GM21423 (cell line): ENCODE results near the gene CAMK2B.

ENCODE experiments used
- ATAC-seq: cut with Tn5 transposase; IDR thresholded peaks from one replicate; pipeline ENCODE4 v1.9.1; 2021; ENCODE audit warnings: mild to moderate bottlenecking, moderate library complexity; ENCODE audit not compliant: unreplicated experiment

The CAMK2B gene

DNA sequence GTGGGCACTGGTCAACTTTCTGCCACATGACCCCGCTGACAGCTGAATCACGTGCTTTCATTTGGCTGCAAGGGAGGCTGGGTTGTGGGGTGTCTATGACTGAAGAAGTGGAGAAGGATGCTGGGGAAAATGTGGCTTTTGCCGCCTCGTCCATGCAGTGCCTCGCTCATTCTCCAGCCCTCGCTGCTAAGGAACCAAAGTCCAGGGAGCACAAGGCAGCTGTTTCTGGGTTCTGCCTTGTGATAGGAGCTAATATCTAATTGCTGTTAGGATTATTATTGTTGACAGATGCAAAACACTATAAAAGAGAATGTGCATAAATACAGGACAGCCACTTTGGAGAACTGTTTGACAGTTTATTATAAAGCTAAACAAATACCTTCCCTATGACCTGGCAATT is 4.9 kb upstream of the CAMK2B start:
- ATAC-seq = no peak

DNA sequence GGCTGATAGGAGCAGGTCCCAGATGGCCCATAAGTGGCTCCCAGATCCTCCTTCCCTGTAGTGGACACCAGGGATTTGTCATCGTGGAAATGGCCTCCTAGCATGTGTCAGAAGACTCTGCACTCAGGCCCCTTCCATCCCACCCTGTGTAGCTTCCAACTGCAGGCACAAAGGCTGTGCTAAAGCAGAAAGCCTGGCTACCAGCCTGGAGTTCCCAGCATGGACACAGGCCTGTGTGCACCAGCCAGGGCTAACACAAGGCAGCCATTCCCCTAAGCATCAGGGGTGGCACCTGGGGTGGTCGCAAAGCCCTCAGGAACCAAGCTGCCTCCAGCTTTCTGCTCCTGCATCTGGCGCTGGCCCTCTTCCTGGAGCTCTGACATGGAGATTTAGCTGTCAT is 4.5 kb upstream of the CAMK2B start:
- ATAC-seq = no peak

DNA sequence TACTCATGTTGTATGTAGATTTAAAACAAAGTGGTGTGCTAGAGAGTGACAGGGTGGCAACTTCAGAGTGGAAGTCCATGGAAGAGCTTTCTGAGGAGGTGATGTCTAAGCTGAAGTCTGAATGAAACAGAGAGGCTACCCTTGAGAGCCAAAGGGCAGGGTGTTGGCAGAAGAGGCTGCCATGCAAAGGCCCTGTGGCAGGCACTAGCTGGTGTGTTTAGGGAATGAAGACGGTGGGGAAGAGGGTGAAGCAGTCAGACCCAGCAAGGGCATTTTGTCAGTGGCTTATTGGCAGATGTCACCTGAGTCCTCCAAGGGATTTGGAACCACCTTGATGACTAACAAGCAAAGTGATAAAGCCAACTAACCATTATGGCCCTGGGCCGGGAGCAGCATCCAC is 3.7 kb upstream of the CAMK2B start:
- ATAC-seq = no peak

DNA sequence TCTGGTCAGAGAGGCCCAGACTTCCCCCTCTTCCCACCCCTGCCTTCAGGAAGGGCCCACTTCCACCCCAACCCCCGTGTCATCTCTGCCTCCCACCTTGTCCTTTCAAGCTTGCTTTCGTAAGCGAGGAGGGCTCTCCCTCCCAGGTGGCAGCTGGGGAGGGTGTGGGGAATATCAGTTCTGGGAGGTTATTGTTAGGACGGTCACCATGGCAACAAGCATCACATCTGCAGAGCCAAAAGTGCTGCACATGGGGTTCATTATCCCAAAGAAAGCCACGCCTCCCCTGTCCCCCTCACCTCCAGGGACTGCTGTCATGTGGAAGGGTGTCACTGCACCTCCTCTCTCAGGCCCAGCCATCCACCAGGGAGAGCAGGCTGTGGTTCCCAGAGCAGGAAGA is 2.6 kb upstream of the CAMK2B start:
- no peak for ATAC-seq

DNA sequence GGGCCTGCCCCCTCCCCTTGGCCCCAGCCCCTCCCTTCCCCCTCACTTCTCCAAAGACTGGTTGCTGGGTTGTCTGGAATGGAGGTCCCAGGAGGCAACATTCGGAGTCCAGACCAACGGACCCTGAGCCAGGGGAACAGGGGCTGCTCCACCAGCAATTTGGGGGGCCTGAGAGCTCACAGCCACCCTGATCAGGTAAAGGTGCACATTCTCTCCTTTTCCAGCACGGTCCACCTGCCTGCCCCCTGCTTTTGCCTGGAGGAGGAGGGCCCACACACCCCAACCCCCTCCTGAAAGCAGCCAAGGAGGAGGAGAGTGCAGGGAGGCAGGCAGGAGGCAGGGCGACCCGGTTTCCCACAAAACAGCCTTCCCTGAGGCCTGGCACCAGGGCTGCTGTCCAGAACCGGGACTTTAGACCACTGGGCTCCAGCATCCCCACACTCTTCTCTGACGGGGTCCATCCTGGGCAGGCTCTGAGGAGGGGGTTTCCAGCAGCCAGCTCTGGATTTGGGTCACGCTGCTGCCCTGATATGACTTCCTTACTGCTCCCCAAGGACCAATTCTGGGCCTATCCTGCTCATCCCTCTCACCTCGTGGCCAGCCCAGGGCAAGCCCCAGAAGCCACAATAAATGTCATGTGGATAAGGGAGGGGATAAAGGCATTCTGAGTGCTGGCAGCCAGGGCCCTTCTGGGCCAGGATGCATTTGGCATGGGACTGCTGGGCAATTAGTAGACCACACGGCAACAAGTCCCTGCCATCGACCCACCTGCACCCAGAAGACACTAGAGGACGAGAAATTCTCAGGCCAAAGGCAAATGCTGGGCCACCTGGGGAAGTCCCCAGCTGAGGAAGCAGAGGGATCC is 1.1 kb upstream of the CAMK2B start:
- no peak for ATAC-seq

DNA sequence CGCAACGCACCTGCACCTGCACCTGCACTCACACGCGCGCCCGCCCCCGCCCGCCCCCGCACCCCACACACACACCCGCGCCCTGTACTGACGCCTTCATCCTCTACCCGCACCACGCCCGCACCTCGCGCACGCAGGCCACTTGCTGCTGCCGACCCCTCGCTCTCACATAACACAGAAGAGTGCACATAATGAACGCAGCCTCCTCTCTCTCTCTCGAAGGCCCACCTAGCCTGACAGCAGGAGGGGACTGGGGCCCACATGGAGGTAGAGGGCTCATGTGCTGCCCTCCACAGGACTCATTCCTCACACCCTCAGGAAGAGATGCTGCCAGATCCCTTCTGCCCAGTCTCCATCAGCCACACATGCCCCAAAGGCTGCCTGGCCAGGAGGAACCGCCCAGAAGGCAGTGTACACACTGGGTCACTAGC is 432 bp upstream of the CAMK2B start:
- ATAC-seq = no peak

DNA sequence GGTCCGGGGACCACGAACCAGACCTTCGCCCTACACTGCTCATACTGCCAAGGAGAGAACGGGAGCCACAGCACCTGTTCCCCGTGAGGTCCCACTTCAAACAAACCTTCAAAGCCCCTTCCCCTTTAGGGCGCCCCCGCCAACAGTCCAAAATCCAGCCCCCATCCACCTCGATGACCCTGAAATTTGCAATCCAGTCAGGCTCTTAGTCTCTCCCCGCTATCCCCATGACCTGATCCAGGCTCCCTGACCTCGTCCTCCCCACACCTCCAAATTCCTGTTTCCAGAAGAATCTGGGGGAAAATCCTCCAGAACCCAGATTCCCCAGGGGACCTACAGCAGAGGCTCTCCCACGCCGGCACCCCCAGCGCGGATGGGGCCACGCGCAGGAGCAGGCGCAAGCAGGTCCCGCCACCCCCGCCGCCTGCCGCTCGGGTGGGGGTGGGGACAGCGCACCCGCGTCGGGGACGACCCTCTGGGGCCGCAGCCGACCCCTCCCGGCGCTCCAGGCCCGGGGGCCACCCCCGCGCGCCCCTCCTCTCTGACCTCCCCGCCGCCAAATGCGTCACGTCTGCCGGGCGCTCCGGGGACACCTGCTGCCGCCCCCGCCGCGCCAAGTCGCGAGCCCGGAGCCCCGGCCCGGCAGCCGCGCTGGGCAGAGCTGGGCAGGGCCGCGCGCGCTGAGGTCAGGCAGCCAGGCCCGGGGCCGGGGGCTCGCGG is 753 bp downstream of the CAMK2B start:
- no peak for ATAC-seq

DNA sequence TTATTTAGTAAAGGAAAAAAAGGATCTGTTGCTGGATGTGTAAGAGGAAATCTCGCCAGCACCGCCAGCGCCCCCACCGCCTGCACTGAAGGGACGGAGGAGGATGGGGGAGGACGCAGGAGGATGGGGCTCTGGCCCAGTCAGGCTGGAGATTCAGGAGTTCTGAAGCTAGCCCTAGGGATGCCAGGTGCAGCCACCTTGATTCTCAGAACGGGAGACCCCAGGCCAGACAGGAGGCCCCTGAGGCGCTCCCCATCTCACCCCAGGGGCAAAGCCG is 1.3 kb downstream of the CAMK2B start:
- ATAC-seq = no peak

DNA sequence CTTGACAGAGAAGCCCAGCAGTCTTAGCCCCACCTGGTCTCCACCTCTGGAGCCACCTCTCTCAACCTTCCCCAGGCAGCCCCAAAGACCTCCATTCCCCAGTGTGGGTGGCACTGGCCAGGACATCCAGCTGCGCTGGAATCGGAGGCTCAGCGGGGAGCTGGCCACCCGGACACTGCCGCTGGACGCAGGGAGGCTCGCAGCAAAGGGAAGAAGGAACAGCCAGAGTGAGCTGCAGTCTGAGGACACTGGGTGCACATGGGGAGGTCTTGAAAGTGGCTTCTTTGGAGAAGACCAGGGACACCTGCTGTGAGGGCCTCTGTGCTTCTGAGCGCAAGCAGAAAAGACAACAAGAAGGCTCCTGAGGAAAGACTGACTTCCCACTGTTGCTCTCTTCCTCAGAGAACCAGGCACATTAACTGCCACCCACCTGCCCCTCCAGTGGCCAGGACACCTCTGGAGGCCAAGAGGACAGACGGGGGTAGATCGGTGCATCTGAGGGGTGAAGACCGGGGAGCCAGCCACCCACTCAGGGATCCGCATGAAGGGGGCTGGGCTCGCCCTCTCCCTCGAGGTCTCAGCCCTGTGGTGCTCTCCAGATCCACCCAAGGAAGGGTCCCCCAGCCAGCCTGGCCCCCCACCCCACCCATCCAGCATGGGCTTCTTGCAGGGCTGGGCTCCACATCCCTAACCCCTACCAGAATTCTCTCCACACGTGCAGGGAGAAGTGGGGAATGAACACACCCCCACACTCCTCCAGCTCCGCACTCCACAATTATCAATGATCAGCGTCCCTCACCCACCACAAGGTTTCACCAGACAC is 1.8 kb downstream of the CAMK2B start:
- no peak for ATAC-seq

DNA sequence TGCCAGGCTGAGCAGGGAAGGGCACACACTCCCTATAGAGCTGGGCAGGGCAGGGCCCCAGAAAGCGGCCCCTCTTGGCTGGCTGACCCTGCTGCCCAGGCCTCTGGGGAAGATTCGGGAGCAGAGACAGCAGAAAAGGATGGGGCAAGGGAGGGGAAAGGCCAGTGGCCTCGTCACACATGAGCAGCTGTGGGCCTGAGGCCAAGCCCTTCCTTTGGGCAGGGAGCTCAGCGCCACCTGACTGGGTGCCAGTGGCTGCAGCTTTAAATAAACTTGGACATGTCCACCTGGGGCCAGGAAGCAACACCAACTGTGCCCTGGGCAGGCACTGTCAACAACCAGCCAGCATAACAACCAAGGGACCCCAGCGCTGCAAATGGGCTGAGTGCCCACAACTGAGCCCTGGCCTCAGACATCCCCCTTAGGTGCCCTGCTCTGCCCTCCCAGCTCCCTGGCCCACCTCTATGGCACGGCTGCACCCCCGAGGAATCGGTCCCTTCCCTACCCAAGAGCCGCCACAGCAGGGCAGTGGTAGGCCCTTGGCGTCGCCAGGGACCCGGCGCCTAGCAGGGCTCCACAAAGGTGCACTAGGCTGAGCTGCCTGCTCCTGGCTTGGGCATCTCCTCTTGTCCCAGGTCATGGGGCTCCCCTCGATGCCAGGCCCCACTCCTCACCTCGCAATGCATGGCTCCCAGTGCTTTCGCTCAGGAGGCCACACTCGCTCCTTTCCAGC is 2.6 kb downstream of the CAMK2B start:
- no peak for ATAC-seq

DNA sequence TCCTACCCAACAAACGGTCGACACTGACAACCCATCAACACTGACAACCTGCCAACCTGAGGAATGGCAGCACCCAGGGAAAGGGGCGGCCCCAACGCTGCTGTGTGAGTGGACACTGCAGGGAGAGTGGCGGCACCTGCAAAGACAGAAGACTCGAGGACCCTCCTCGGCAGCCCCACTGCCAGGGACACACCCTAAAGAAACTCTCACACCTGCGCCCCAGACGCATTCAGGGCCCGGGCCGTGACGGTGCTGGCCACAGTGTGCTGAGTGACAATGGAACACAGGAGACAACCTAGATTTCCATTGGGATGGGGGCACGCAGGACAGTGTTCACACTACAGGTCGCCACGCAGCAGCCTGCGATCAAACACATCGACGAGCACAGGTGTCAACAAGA is 3.6 kb downstream of the CAMK2B start:
- ATAC-seq = no peak

DNA sequence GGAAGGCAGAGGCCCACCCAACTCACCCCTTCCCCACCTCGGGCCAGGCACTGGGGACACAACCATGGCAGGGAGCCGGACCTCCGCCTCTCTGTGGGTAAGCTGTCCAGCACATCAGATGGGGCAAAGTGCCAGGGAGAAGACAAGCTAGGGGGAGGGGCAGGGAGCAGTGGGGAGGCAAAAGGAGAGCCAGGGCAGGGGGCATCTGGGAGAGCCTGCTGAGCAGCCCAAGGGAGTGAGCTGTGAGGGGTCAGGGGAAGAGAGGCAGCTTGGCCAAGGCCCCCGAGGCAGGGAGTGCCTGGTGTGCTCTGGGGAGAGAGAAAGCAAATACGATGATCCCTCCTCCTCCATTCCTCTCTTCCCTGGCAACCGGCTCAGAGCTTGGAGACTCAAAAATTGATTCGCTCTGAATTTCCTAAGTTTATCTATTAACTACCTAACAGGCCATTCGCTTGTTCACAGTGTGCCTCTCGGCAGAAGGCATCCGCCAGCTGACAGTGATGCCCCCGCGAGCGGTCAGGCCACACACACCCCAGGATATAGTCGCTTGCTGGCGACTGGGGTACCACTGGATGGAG is 4.5 kb downstream of the CAMK2B start:
- ATAC-seq = no peak

DNA sequence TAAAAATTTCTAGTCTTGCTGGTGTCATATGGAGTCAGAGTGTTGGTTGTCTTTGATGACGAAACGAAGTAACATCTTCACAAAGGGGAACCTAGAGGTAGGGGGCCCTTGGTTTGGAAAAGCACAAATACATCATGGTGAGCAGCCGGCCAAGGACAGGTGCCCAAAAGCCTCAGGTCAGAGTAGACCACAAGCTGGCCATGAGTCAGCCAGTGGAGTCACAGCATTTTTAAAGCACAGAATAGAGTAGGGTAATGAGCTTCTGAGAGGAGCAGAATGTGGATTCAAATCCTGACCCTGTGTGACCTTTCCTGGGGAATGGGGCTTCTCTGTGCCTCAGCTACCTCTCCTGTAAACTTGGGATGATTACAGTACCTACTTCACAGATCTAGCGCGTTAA is 5.3 kb downstream of the CAMK2B start:
- ATAC-seq = no peak

DNA sequence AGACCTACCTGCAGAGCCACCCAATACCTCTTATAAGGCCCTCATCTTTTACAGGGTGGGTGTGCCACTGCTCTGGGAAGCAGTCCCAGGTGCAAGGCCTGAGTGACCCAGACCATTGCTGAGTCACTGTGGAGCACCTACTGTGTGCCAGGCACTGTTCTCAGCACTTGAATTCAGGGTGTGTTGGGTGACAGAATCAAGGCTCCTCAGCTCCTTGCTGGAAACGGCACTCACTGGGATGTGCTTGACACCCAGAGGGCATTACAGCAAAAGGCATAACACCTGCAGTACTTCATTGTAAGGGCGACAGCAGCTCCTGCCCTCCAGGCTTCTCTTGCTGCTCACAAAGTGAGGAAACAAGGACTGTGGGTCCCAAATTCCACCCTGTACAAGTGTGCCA is 7.1 kb downstream of the CAMK2B start:
- no peak for ATAC-seq

DNA sequence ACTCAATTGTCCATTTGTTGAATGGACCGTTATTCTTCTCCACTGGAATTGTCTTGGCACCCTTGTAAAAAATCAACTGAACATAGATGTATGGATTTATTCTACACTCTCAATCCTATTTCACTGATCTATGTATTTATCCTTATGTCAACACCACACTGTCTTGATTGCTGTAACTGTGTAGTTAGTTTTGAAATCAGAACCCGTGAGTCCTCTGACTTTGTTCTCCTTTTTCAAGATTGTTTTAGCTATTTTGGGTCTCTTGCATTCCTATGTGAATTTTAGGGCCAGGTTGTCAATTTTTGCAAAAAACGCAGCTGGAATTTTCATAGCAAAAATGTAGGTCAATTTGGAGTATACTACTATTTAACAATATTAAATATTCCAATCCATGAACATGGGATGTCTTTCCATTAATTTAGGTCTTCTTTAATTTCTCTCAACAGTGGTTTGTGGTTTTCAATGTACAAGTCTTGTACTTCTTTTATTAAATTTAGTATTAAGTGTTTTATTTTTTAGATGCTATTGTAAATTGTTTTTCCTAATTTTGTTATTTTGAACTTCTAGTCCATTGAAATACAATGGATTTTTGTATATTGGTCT is 10.0 kb downstream of the CAMK2B start:
- no peak for ATAC-seq

DNA sequence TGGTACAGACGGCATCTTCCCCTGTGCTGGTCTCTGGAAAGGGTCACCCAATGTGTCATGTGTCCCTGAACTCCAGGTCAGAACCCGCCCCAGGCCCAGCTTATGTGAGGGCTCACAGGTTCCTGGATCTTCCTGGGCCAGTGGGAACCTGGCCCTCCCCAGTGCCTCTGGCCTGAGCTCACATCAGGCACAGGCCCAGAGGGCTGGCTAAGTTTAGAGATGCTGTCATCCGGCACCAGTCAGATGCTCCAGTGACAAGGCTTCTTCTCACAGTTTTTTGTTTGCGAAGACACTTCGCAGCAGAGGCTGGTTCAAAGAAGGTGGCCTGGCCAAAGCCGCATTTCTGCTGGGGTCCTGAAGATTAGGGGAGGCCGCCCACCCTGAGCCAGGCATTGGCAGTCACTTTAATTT is 11.8 kb downstream of the CAMK2B start:
- ATAC-seq = no peak

DNA sequence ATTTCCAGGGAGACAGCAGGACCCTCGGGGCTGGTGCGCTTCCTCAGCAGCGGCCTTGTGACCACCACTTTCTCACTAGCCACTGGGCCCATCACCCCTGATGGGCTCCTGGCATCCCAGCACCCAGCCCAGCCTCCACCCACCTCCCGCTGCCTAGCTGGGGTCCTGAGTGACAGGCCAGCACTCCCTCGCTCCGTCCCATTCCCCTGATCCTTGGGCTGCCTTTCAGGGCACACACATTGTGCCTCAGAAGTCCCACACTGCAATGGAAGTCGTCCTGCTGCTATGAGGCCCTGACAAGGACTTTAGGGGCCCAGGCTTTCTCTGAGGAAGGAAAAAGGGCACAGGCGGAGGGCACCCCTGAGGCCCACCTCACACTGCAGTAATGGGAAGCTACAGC is 12.4 kb downstream of the CAMK2B start:
- ATAC-seq = no peak

DNA sequence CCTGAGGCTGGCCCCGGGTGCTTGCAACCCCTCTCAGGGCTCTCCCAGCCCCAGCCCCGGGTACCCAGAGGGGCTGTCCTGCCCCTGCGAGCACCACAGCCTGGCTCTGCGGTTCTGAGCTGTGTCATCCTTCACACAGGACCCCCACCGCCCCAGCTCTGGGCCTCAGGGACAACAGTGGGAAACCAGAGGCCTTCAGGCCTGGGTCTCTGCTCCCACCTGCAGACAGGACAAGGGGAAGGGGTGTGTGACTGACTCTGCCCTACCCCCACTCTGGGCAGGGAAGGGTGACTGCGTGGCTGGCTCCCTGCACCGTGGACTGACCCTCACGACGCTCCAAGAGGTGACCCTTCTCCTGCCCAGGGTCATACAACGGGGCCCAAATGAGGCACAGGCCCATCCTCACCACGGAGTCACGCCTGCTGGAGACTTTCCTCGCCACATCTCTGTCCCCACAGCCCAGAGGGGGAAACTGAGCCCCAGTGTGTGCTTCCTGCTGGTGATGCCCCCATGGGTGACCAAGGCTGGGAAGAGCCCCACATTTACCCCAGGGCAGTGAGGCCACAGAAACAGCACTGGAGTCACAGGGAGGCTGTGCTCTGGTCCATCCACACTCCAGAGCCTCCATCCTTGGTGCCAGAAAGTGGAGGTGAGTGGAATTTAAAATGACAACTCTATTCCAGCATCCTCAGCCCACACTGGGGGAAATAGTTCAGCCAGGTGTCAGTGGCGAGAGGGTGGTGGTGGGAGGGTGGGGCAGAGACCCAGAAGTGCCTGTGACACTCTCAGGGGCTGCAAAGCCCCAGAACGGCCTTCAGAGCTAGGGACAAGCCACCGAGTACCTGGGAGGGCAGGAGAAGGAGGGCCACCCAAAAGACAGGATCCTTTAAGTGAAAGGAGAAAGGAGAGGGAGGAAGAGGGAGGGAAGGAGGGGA is 13.6 kb downstream of the CAMK2B start:
- ATAC-seq = no peak

DNA sequence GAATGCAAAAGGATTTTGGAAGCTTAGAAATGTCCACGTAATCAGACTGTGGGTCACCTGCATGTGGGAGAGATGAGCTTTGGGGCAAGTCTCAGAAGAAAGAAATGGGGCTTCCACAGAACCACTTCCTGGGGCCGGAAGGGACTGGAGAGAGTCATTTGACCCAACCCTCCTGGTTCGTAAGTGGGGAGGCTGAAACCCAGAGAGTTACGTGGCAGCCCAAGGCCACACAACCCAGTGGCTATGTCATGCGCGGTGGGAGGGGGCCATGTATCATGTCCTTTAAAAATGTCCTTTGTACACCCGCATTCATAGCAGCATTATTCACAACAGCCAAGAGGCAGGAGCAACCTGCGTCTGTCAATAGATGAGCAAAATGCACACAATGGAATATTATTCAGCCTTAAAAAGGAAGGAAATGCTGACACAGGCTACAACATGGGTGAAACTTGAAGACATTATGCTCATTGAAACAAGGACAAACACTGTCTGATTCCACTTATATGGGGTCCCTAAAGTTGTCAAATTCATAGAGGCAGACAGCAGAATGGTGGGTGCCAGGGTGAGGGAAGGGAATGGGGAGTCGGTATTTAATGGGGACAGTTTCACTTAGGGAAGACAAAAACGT is 15.1 kb downstream of the CAMK2B start:
- no peak for ATAC-seq
